K562 (cell line): ENCODE measurements around the gene PLAAT1. TPM values are rescaled to one million over a fixed set of nuclear protein-coding genes. Genes with fewer than 3 reads are reported as not detected.

Experiments
- ATAC-seq: fragments of 200-7000 bp; cut with Tn5 transposase; 3 replicates; pipeline ENCODE4 v1.9.1; 2020; ENCODE audit warnings: moderate library complexity
- BruUV-seq: library from RNA; stranded (reverse); fragments of 400-500 nt; replicated peaks from 2 replicates; lab custom pipeline; 2021; lab: Mats Ljungman, UMichigan
- CTCF ChIA-PET: fragments of 300-600 bp; formaldehyde crosslinking; extraction: SDS; loops from one replicate; lab custom pipeline; 2021; ENCODE audit warnings: low intra/inter-chr PET ratio; lab: Yijun Ruan, JAX
- POLR2A ChIA-PET: fragments of 300-600, 350-650 bp; sonication (Branson Sonifier 250); formaldehyde crosslinking; extraction: SDS; loops from one replicate; lab custom pipeline; 2021; ENCODE audit warnings: antibody characterized with exemption, inconsistent platforms; lab: Yijun Ruan, JAX
- DNase-seq, 4 experiments: peaks; one replicate each; pipeline versions ENCODE4 v3.0.0 to v3.0.0-alpha.2; 2011 to 2018; ENCODE audit warnings: low spot score in 3 of 4, mixed read lengths in 3 of 4; ENCODE audit errors: extremely low read depth in 1 of 4
- FAIRE-seq: peaks from 2 replicates; lab custom pipeline; 2011; peaks lifted over from hg19 to GRCh38; lab: Jason Lieb, UNC
- H2AFZ ChIP-seq: 2 replicates; pipeline ENCODE4 v1.6.0; 2011; ENCODE audit warnings: low read depth, low read length, control low read depth, inconsistent platforms
- H3K27ac ChIP-seq: fragments of 200-600 bp; 3 replicates; pipeline ENCODE4 v1.8.0; 2011; ENCODE audit warnings: low read depth, mild to moderate bottlenecking, control low read depth, inconsistent platforms, low read length, moderate library complexity, mixed read lengths; ENCODE audit errors: extremely low read depth
- H3K27me3 ChIP-seq, 2 experiments: fragments of 300-600 bp in 1 of 2; 2 replicates in 1 of 2; 3 replicates in 1 of 2; pipeline versions ENCODE4 v1.6.0 to v1.8.0; 2011; ENCODE audit warnings: inconsistent platforms in 2 of 2, low read length in 2 of 2, mild to moderate bottlenecking in 1 of 2, mixed read lengths in 1 of 2, moderate library complexity in 1 of 2; ENCODE audit not compliant: control insufficient read depth in 2 of 2, insufficient read depth in 2 of 2
- H3K36me3 ChIP-seq: fragments of 300-600 bp; 3 replicates; pipeline ENCODE4 v1.8.0; 2011; ENCODE audit warnings: mild to moderate bottlenecking, low read length, inconsistent platforms; ENCODE audit not compliant: control insufficient read depth, insufficient read depth
- H3K4me1 ChIP-seq, 2 experiments: fragments of 200-600 bp in 1 of 2; replicated peaks in 1 of 2; 2 replicates in 1 of 2; 3 replicates in 1 of 2; pipeline versions ENCODE4 v1.5.1 to v1.8.0; 2011; ENCODE audit warnings: inconsistent platforms in 2 of 2, low read length in 2 of 2, mild to moderate bottlenecking in 1 of 2, mixed read lengths in 1 of 2, moderate library complexity in 1 of 2; ENCODE audit not compliant: control insufficient read depth in 2 of 2, insufficient read depth in 2 of 2
- H3K4me2 ChIP-seq: 2 replicates; pipeline ENCODE4 v1.6.1; 2011; ENCODE audit warnings: low read length, control low read depth, inconsistent platforms, mixed read lengths; ENCODE audit not compliant: insufficient read depth
- H3K4me3 ChIP-seq: fragments of 200-600 bp; sonication (generic), shearing (Covaris generic); 2 replicates; pipeline ENCODE4 v1.5.1; 2016; ENCODE audit warnings: control low read depth, inconsistent platforms
- H3K79me2 ChIP-seq: fragments of 200-600 bp; 3 replicates; pipeline ENCODE4 v1.8.0; 2011; ENCODE audit warnings: low read length, inconsistent platforms; ENCODE audit not compliant: control insufficient read depth, insufficient read depth
- H3K9ac ChIP-seq, 2 experiments: 2 replicates each; pipeline versions ENCODE4 v1.6.0 to v1.6.1; 2011; ENCODE audit warnings: low read depth in 2 of 2, low read length in 2 of 2, control low read depth in 1 of 2, inconsistent platforms in 1 of 2, mild to moderate bottlenecking in 1 of 2, mixed read lengths in 1 of 2; ENCODE audit not compliant: insufficient read depth in 1 of 2
- H3K9me1 ChIP-seq: one replicate; pipeline ENCODE4 v1.6.0; 2011; ENCODE audit warnings: inconsistent platforms, mild to moderate bottlenecking, low read length, moderate library complexity; ENCODE audit not compliant: control insufficient read depth, insufficient read depth
- H3K9me3 ChIP-seq: replicated peaks from 2 replicates; pipeline ENCODE4 v1.5.1; 2011; ENCODE audit warnings: low read depth, low read length, inconsistent platforms; ENCODE audit not compliant: control insufficient read depth, insufficient read depth
- H4K20me1 ChIP-seq: replicated peaks from 2 replicates; pipeline ENCODE4 v1.6.1; 2011; ENCODE audit warnings: low read length, inconsistent platforms, mixed read lengths; ENCODE audit not compliant: control insufficient read depth, insufficient read depth
- ADNP ChIP-seq: fragments of 200-800 bp; sonication (Bioruptor generic); IDR thresholded peaks from 2 replicates; pipeline ENCODE4 v1.6.1; 2016; ENCODE audit warnings: missing genetic modification characterization, missing compliant biosample characterization
- COPS2 ChIP-seq: fragments of 450-650 bp; conservative IDR thresholded peaks from 2 replicates; pipeline ENCODE4 v1.6.1; 2016; ENCODE audit warnings: mild to moderate bottlenecking, moderate library complexity
- CTCFL ChIP-seq: IDR thresholded peaks from 2 replicates; pipeline ENCODE4 v1.6.1; 2011; ENCODE audit warnings: borderline replicate concordance, low read depth, mild to moderate bottlenecking, moderate library complexity, low read length; ENCODE audit not compliant: insufficient read depth, poor library complexity, severe bottlenecking
- GABPA ChIP-seq: fragments of 200-800 bp; sonication (Bioruptor generic); conservative IDR thresholded peaks from 2 replicates; pipeline ENCODE4 v1.6.1; 2016; ENCODE audit warnings: low read depth, missing genetic modification characterization, missing compliant biosample characterization
- GATAD2A ChIP-seq: fragments of 450-650 bp; IDR thresholded peaks from 2 replicates; pipeline ENCODE4 v1.6.1; 2017
- KLF1 ChIP-seq: fragments of 450-650 bp; IDR thresholded peaks from 2 replicates; pipeline ENCODE4 v1.6.1; 2016; ENCODE audit warnings: missing genetic modification characterization, missing compliant biosample characterization
- MCM7 ChIP-seq, 2 experiments: fragments of 450-650 bp; IDR thresholded peaks; 2 replicates each; pipeline ENCODE4 v1.6.1; 2016 to 2018
- NFRKB ChIP-seq: fragments of 450-650 bp; IDR thresholded peaks from 2 replicates; pipeline ENCODE4 v1.6.1; 2016; ENCODE audit warnings: low read depth
- PHB ChIP-seq: fragments of 250-450 bp; sonication (Bioruptor Pico); IDR thresholded peaks from 2 replicates; pipeline ENCODE4 v1.5.0; 2021
- PRPF4 ChIP-seq: fragments of 200-400 bp; formaldehyde crosslinking; IDR thresholded peaks from one replicate; pipeline ENCODE4 v1.6.1; 2017; ENCODE audit warnings: low read length, low read depth, mild to moderate bottlenecking; ENCODE audit not compliant: insufficient read depth, poor library complexity, severe bottlenecking
- RCOR1 ChIP-seq, 2 experiments: IDR thresholded peaks; 2 replicates each; pipeline ENCODE4 v1.6.1; 2012; ENCODE audit warnings: low read depth in 2 of 2, low read length in 2 of 2, borderline replicate concordance in 1 of 2, improper control_type of control experiment in 1 of 2
- RHOXF2B ChIP-seq: fragments of 250-450 bp; sonication (Bioruptor Pico); conservative IDR thresholded peaks from 2 replicates; pipeline ENCODE4 v1.5.1; 2021
- SMAD1 ChIP-seq: fragments of 150-350 bp; IDR thresholded peaks from 2 replicates; pipeline ENCODE4 v1.6.1; 2014; ENCODE audit warnings: low read length, low read depth; ENCODE audit not compliant: partially characterized antibody
- SNRNP70 ChIP-seq: fragments of 200-400 bp; formaldehyde crosslinking; optimal IDR thresholded peaks from 2 replicates; pipeline ENCODE3; 2017; ENCODE audit warnings: low read depth, low read length
- ZBTB1 ChIP-seq: sonication (generic); formaldehyde crosslinking; IDR thresholded peaks from 2 replicates; pipeline ENCODE4 v1.8.1; 2023; ENCODE audit warnings: missing genetic modification reagents, low read depth, mild to moderate bottlenecking, borderline replicate concordance
- WGBS: fragments of 100-300 bp; shearing (Covaris generic); methylation state at CpG from one replicate; pipeline ENCODE4 v1.1.6; 2016; ENCODE audit warnings: low coverage, mixed read lengths; ENCODE audit not compliant: insufficient coverage; ENCODE audit errors: missing lambda C conversion rate; 5-methylcytosine and 5-hydroxymethylcytosine counted together
- in situ Hi-C: fragments of 300-500 bp; cut with MboI; formaldehyde crosslinking; loops from 4 replicates; pipeline ENCODE4 v1.15.0; 2018; ENCODE audit warnings: inconsistent platforms, mixed read lengths
- intact Hi-C: fragments of 100-400 bp; cut with micrococcal nuclease; formaldehyde crosslinking; loops from 2 replicates; pipeline ENCODE4 v1.14.2; 2022
- polyA plus RNA-seq, 8 experiments: library from polyadenylated mRNA; depleted of rRNA in 4 of 8; stranded (reverse) in 5 of 8; unstranded in 3 of 8; fragments of >200 nt; fragmentation: Nextera tagmentation in 2 of 8; fragmentation: Illumina TruSeq in 1 of 8; extraction: Ambion mirVana in 2 of 8; extraction: Trizol in 1 of 8; gene quantifications; 2 replicates each; pipeline versions ENCODE4 v1.2.1 to v1.2.3, GENCODE V29; 2011 to 2014; ENCODE audit warnings: inconsistent platforms in 1 of 8, missing spikeins in 1 of 8
- total RNA-seq, 7 experiments: library from RNA; depleted of rRNA in 6 of 7; stranded (reverse); fragments of >200 nt in 6 of 7; fragmentation: Illumina TruSeq in 2 of 7; extraction: Trizol in 2 of 7; gene quantifications; 2 replicates each; pipeline versions ENCODE4 v1.2.1 to v1.2.3, GENCODE V29; 2011 to 2021; ENCODE audit warnings: low replicate concordance in 1 of 7

PLAAT1 gene
- total and polyA plus RNA-seq, 9 of the 15 experiments (the other 6 are each of a cell fraction or from before 2014, with no cell fraction given), result 0.34 to 3.1 (median 1.5) TPM

DNA sequence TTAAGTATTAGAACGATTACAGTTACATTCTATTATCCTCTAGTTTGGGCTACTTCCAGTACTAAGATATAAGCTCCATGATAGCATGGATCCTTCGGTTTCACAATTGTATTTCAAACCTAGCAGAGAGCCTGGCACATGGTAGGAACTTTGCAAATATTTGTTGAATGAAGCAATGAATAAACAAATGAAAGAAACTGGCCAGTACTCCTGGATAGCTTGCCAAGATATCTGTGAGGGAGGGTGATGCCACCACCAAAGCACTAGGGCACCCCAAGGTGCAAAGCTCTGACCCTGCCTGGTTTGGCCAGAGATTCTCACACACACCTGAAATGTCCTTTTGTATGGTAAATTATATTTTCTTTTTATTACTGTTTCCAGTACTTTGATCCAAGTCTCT lies 44.3 kb upstream of the PLAAT1 start:
- no TSS peak for BruUV-seq
- H3K79me2 ChIP-seq, result no peaks in the 10 kb centered on the region
- H3K27me3 ChIP-seq, result no peaks in the 10 kb centered on the region
- intact Hi-C loops (no loop called here), in situ Hi-C loops (no loop called here)
- no peaks in the 10 kb centered on the region for H3K36me3 ChIP-seq
- ChIA-PET POLR2A (no interaction called here), CTCF (no interaction called here)
- FAIRE-seq (no peak), ATAC-seq (no peak), DNase-seq (no peak)
- no peak overlapping the region for H3K27ac ChIP-seq
- no peaks in the 10 kb centered on the region for H3K9me1 ChIP-seq
- 0% methylated on average over 2 of the region's 2 CpGs for WGBS
- H3K9me3 ChIP-seq, result no peaks in the 10 kb centered on the region
- H2AFZ ChIP-seq, result no peak overlapping the region
- H3K4me2 ChIP-seq, result no peak overlapping the region
- H3K4me1 ChIP-seq, result no peaks in the 10 kb centered on the region
- no peaks in the 10 kb centered on the region for H4K20me1 ChIP-seq
- no peak overlapping the region for H3K9ac ChIP-seq
- H3K4me3 ChIP-seq, result no peak overlapping the region
- no peak for TF ChIP-seq SNRNP70

GRCh38 chr3:193207290-193208273 lies 33.4 kb upstream of the PLAAT1 start:
- BruUV-seq, result no TSS peak
- Histone ChIP-seq H3K9ac (no peak overlapping the region), H2AFZ (no peak overlapping the region), H4K20me1 (no peaks in the 10 kb centered on the region), H3K27me3 (no peaks in the 10 kb centered on the region), H3K79me2 (no peaks in the 10 kb centered on the region), H3K36me3 (no peaks in the 10 kb centered on the region), H3K4me3 (no peak overlapping the region), H3K9me3 (no peaks in the 10 kb centered on the region), H3K4me2 (no peak overlapping the region)
- intact Hi-C loops (no loop called here), in situ Hi-C loops (no loop called here)
- POLR2A ChIA-PET, result no interaction called here
- CTCF ChIA-PET, result no interaction called here
- 0% methylated on average over 5 of the region's 5 CpGs for WGBS
- TF ChIP-seq RHOXF2B (CRISPR knock-in tag) (no peak), KLF1 (tag) (no peak), PRPF4 (no peak), ZBTB1 (CRISPR knock-in tag) (no peak), GABPA (tag) (no peak), ADNP (tag) (no peak), PHB (no peak), SMAD1 (no peak), NFRKB (no peak), COPS2 (no peak), MCM7 (IDR thresholded peaks at IDR 0.05) (no peak), CTCFL (no peak), RCOR1 (IDR thresholded peaks at IDR 0.05; ENCODE audit: borderline replicate concordance in 1 of 2, low read depth in 2 of 2, low read length in 2 of 2) (no peak), GATAD2A (no peak)
- TF ChIP-seq, all 486 proteins: peak for 0
- no peak overlapping the region for H3K27ac ChIP-seq
- no peaks in the 10 kb centered on the region for H3K4me1 ChIP-seq
- H3K9me1 ChIP-seq, result no peaks in the 10 kb centered on the region
- no peak for DNase-seq
- no peak for ATAC-seq
- no peak for FAIRE-seq
